T-cell (primary cell): ENCODE results near the gene MTMR4. TPM values are rescaled to one million over a fixed set of nuclear protein-coding genes. Genes with fewer than 3 reads are reported as not detected.

Experiments used
- ATAC-seq, 4 experiments: fragments of 200-7000 bp in 3 of 4; fragments of 150-1000 bp in 1 of 4; cut with Tn5 transposase; replicated peaks in 1 of 4; 1 replicate in 3 of 4; 2 replicates in 1 of 4; pipeline ENCODE4 v1.10.0; 2021; ENCODE audit warnings: moderate library complexity in 3 of 4, mild to moderate bottlenecking in 2 of 4, moderate number of reproducible peaks in 1 of 4
- CTCF ChIA-PET, 2 donors: fragments of 300-600 bp; sonication (Branson Sonifier 250); formaldehyde crosslinking; loops; one replicate each; lab custom pipeline; 2022; ENCODE audit warnings: antibody characterized with exemption in 2 of 2; lab: Charles Lee
- POLR2A ChIA-PET, 2 donors: fragments of 300-600 bp; sonication (Branson Sonifier 250); formaldehyde crosslinking; loops; one replicate each; lab custom pipeline; 2022; ENCODE audit warnings: antibody characterized with exemption in 2 of 2; lab: Charles Lee
- DNase-seq, 35 experiments: peaks; one replicate each; pipeline versions ENCODE4 v3.0.0 to v3.0.0-alpha.2; 2013 to 2023
- H3K27ac ChIP-seq: one replicate; pipeline ENCODE4 v1.5.1; 2013; ENCODE audit warnings: low read length
- H3K27me3 ChIP-seq, 2 experiments: replicated peaks in 1 of 2; 1 replicate in 1 of 2; 2 replicates in 1 of 2; pipeline versions ENCODE4 v1.6.1 to v1.7.0; 2013; ENCODE audit warnings: low read length in 1 of 2, mixed read lengths in 1 of 2; ENCODE audit not compliant: control insufficient read depth in 2 of 2, insufficient read depth in 2 of 2; ENCODE audit errors: extremely low read depth in 1 of 2
- H3K36me3 ChIP-seq, 2 donors: 1 replicate in 1 of 2; 2 replicates in 1 of 2; pipeline versions ENCODE4 v1.6.1 to v1.7.0; 2013; ENCODE audit warnings: low read length in 1 of 2; ENCODE audit not compliant: control insufficient read depth in 2 of 2, insufficient read depth in 1 of 2; ENCODE audit errors: extremely low read depth in 1 of 2
- H3K4me1 ChIP-seq, 2 experiments: 1 replicate in 1 of 2; 2 replicates in 1 of 2; pipeline versions ENCODE4 v1.6.1 to v1.7.0; 2013; ENCODE audit warnings: low read length in 2 of 2, mixed read lengths in 1 of 2; ENCODE audit not compliant: insufficient read depth in 2 of 2, control insufficient read depth in 1 of 2; ENCODE audit errors: extremely low read depth in 1 of 2
- H3K4me3 ChIP-seq, 2 donors: 1 replicate in 1 of 2; 2 replicates in 1 of 2; pipeline versions ENCODE4 v1.5.1 to v1.7.0; 2013; ENCODE audit warnings: mild to moderate bottlenecking in 2 of 2, low read length in 1 of 2, moderate library complexity in 1 of 2; ENCODE audit not compliant: control insufficient read depth in 1 of 2; ENCODE audit errors: extremely low read depth in 1 of 2
- H3K9me3 ChIP-seq: 2 replicates; pipeline ENCODE4 v1.7.0; 2013
- H3K27ac Mint-ChIP-seq, 2 donors: one replicate each; pipeline ENCODE4 v1.8.0; 2020 to 2021; ENCODE audit warnings: mild to moderate bottlenecking in 2 of 2, mixed read lengths in 2 of 2
- H3K27me3 Mint-ChIP-seq, 2 donors: one replicate each; pipeline ENCODE4 v1.8.0; 2021 to 2022; ENCODE audit warnings: mixed read lengths in 2 of 2
- H3K36me3 Mint-ChIP-seq: one replicate; pipeline ENCODE4 v1.8.0; 2021; ENCODE audit warnings: mixed read lengths
- H3K4me1 Mint-ChIP-seq, 3 donors: one replicate each; pipeline ENCODE4 v1.8.0; 2020 to 2022; ENCODE audit warnings: mixed read lengths in 3 of 3, mild to moderate bottlenecking in 1 of 3
- H3K4me3 Mint-ChIP-seq, 3 donors: one replicate each; pipeline ENCODE4 v1.8.0; 2020 to 2022; ENCODE audit warnings: mild to moderate bottlenecking in 3 of 3, mixed read lengths in 3 of 3, moderate library complexity in 3 of 3
- H3K9me3 Mint-ChIP-seq, 3 donors: one replicate each; pipeline ENCODE4 v1.8.0; 2020 to 2022; ENCODE audit warnings: mixed read lengths in 3 of 3
- WGBS: methylation state at CpG from one replicate; pipeline ENCODE4 v1.1.5; 2013; ENCODE audit warnings: missing lambda C conversion rate; ENCODE audit not compliant: insufficient coverage; 5-methylcytosine and 5-hydroxymethylcytosine counted together
- total RNA-seq, 35 experiments: library from RNA in 6 of 35; stranded (reverse) in 6 of 35; fragments of 120-200 nt in 1 of 35; gene quantifications; one replicate each; pipeline versions ENCODE4 v1.2.1 to v1.2.4 and lab custom pipeline; 2013 to 2026

The MTMR4 gene
- total RNA-seq, 5 donors from 2014 or later (not counting 1 experiment from before 2014, with no cell fraction given) = 43.1 to 55.1 (median 53.1) TPM

GRCh38 chr17:58493506-58493905 lies 20.9 kb downstream of the MTMR4 start:
- Histone ChIP-seq H3K4me1 (peaks cover 0 to under 1% of the 10 kb centered on the region in 2 experiments), H3K27ac (no peak overlapping the region), H3K9me3 (no peaks in the 10 kb centered on the region), H3K27me3 (no peaks in the 10 kb centered on the region), H3K4me3 (no peak overlapping the region), H3K36me3 (peaks cover 16 to 76% of the 10 kb centered on the region in 2 donors)
- H3K4me1 Mint-ChIP-seq = peaks cover 0 to 12% (median 7%) of the 10 kb centered on the region in 3 donors
- no peak overlapping the region for H3K4me3 Mint-ChIP-seq
- no peak overlapping the region for H3K27ac Mint-ChIP-seq
- ChIA-PET CTCF (no interaction called here), POLR2A (interaction anchor here in 1 of 2 donors (0.6 kb wide), 1 partner anchor 1303 kb away, joined by 4 read pairs; no protein-coding TSS in a partner anchor)
- H3K27me3 Mint-ChIP-seq = no peaks in the 10 kb centered on the region
- H3K36me3 Mint-ChIP-seq = peaks cover 62% of the 10 kb centered on the region
- WGBS = no CpG with 5 or more reads among the region's 4 CpGs
- ATAC-seq = no peak
- DNase-seq = no peak
- H3K9me3 Mint-ChIP-seq = no peaks in the 10 kb centered on the region

- peaks cover 0 to 3% of the 10 kb centered on the region in 2 experiments for H3K4me1 ChIP-seq
- WGBS = 89% methylated on average over 6 of the region's 11 CpGs
- H3K36me3 ChIP-seq = peaks cover 16 to 70% of the 10 kb centered on the region in 2 donors
- H3K27ac Mint-ChIP-seq = peak overlapping the region in 1 of 2 donors; percentile 12
- H3K4me1 Mint-ChIP-seq = peaks cover 0 to 14% (median 9%) of the 10 kb centered on the region in 3 donors
- no peaks in the 10 kb centered on the region for H3K9me3 ChIP-seq
- POLR2A ChIA-PET = no interaction called here
- no peak for DNase-seq
- H3K4me3 ChIP-seq = no peak overlapping the region
- H3K9me3 Mint-ChIP-seq = no peaks in the 10 kb centered on the region
- H3K27me3 Mint-ChIP-seq = no peaks in the 10 kb centered on the region
- H3K4me3 Mint-ChIP-seq = no peak overlapping the region
- ATAC-seq = no peak
- H3K27me3 ChIP-seq = no peaks in the 10 kb centered on the region
- H3K27ac ChIP-seq = no peak overlapping the region
- CTCF ChIA-PET = no interaction called here
- H3K36me3 Mint-ChIP-seq = peaks cover 57% of the 10 kb centered on the region
Measured at GRCh38 chr17:58492238-58493121, 22.0 kb downstream of the MTMR4 start.

- POLR2A ChIA-PET = no interaction called here
- no peak overlapping the region for H3K4me3 ChIP-seq
- CTCF ChIA-PET = interaction anchor here in 1 of 2 donors (0.6 kb wide), 1 partner anchor 636 kb away, joined by 4 read pairs; no protein-coding TSS in a partner anchor
- Mint-ChIP-seq H3K9me3 (no peaks in the 10 kb centered on the region), H3K27ac (no peak overlapping the region), H3K4me3 (no peak overlapping the region), H3K27me3 (no peaks in the 10 kb centered on the region), H3K4me1 (peaks cover 0 to 17% (median 12%) of the 10 kb centered on the region in 3 donors), H3K36me3 (peaks cover 49% of the 10 kb centered on the region)
- peaks cover 0 to 11% of the 10 kb centered on the region in 2 experiments for H3K4me1 ChIP-seq
- no peak overlapping the region for H3K27ac ChIP-seq
- WGBS = 100% methylated on average over 2 of the region's 6 CpGs
- ATAC-seq = no peak
- no peak for DNase-seq
- H3K27me3 ChIP-seq = no peaks in the 10 kb centered on the region
- peaks cover 16 to 63% of the 10 kb centered on the region in 2 donors for H3K36me3 ChIP-seq
- H3K9me3 ChIP-seq = no peaks in the 10 kb centered on the region
Measured at GRCh38 chr17:58491510-58492045, 22.9 kb downstream of the MTMR4 start.

GRCh38 chr17:58488428-58488890 lies 26.0 kb downstream of the MTMR4 start:
- ChIA-PET CTCF (interaction anchor here in 1 of 2 donors (0.6 to 1.4 kb wide), 12 partner anchors 14 to 517 kb away, joined by 3 to 21 read pairs (median 4); partner anchors contain the start of gene SUPT4H1), POLR2A (interaction anchor here (0.6 to 1.4 kb wide), 2 partner anchors 144 to 151 kb away, joined by 3 to 4 read pairs; no protein-coding TSS in a partner anchor)
- Mint-ChIP-seq H3K4me3 (peak overlapping the region; percentile 30 to 55 (median 55)), H3K27ac (peak overlapping the region; percentile 49 to 75), H3K27me3 (no peaks in the 10 kb centered on the region), H3K4me1 (peaks cover 0 to 21% (median 19%) of the 10 kb centered on the region in 3 donors), H3K36me3 (peaks cover 25% of the 10 kb centered on the region), H3K9me3 (no peaks in the 10 kb centered on the region)
- Histone ChIP-seq H3K27me3 (no peaks in the 10 kb centered on the region), H3K9me3 (no peaks in the 10 kb centered on the region), H3K4me3 (no peak overlapping the region), H3K27ac (no peak overlapping the region), H3K4me1 (peaks cover 0 to 11% of the 10 kb centered on the region in 2 experiments), H3K36me3 (peaks cover 0 to 34% of the 10 kb centered on the region in 2 donors)
- 96% methylated on average over 20 of the region's 26 CpGs for WGBS
- ATAC-seq (no peak), DNase-seq (no peak)

GRCh38 chr17:58487589-58488427 lies 26.6 kb downstream of the MTMR4 start, which contains the start of gene HSF5:
Gene HSF5 (minus strand): TSS chr17:58488408. CDS start chr17:58488274, 134 bp downstream.
- H3K27ac Mint-ChIP-seq = peak within 1 kb of the TSS; percentile 49 to 75
- H3K27me3 Mint-ChIP-seq = no peaks in the 10 kb centered on the region
- H3K4me1 Mint-ChIP-seq = peaks cover 0 to 20% (median 18%) of the 10 kb centered on the region in 3 donors
- no peaks in the 10 kb centered on the region for H3K27me3 ChIP-seq
- DNase-seq = peak; percentile 58 to 86 (median 74)
- peaks cover 20% of the 10 kb centered on the region for H3K36me3 Mint-ChIP-seq
- ChIA-PET CTCF (interaction anchor here in 1 of 2 donors (0.6 to 1.4 kb wide), 13 partner anchors 13 to 517 kb away, joined by 3 to 21 read pairs (median 4); partner anchors contain the start of gene SUPT4H1), POLR2A (interaction anchor here (0.6 to 1.4 kb wide), 3 partner anchors 144 to 1353 kb away, joined by 3 to 4 read pairs (median 3); no protein-coding TSS in a partner anchor)
- peaks cover 0 to 11% of the 10 kb centered on the region in 2 experiments for H3K4me1 ChIP-seq
- H3K4me3 ChIP-seq = peak within 1 kb of the TSS; percentile 25 to 47
- no peaks in the 10 kb centered on the region for H3K9me3 Mint-ChIP-seq
- WGBS = 23% methylated on average over 84 of the region's 98 CpGs
- peak within 1 kb of the TSS; percentile 3 for H3K27ac ChIP-seq
- H3K36me3 ChIP-seq = peaks cover 0 to 28% of the 10 kb centered on the region in 2 donors
- H3K9me3 ChIP-seq = no peaks in the 10 kb centered on the region
- H3K4me3 Mint-ChIP-seq = peak within 1 kb of the TSS; percentile 55 to 73 (median 64)
- peak; percentile 95 to 97 (median 96) for ATAC-seq
